ENCODE data around the gene HOXC6.

HOXC6 gene

DNA sequence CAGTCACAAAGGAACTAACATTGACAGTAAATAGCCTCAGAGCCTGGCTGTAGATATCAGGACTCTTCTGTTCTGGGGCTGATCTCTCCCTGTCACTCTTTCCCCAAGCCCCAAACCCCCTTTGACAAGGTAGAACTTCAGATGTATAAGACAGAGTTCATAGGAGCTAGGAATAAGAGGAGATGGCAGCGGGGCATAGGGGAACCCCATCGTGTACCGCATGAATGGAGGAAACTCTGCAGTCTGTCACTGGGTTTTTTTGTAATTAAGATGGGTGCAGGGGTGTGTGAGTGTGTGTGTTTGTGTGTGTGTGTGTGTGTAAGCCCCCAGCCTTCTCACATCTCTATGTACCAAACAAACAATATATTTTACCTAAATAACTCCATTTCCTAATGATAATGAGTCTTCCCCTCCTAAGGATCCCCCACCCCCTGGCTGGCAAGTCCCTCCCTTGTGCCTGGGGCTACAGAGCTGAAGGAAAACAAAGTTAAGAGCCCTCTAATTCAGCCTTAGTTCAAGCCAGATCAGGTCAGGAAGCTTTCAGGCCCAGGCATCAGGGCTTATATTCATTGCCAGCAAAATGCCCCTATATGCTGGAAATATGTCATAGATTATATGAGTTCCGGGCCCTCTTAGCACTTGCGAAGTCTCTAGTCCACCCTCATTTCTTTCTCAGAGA lies 16.3 kb downstream of the HOXC6 start:
- FAIRE-seq: no peak

DNA sequence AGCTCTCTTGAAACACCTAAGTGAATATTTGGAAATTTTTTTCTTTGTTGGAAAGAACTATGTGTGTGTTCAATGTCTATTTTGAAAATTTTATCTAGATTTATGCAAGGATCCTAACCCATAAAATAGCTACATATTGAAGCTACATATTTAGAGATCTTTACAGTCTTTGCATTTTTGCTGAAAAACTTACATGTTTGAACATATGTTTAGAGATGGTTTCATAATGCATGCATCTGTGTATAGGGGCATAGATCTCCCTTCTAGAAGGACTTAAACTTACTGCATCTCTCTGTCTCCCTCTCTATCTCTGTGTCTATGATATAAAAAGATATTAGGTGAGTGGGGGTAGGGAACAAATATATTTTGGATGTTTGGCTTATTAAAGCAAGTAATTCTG lies 17.2 kb downstream of the HOXC6 start:
- no peak for FAIRE-seq

DNA sequence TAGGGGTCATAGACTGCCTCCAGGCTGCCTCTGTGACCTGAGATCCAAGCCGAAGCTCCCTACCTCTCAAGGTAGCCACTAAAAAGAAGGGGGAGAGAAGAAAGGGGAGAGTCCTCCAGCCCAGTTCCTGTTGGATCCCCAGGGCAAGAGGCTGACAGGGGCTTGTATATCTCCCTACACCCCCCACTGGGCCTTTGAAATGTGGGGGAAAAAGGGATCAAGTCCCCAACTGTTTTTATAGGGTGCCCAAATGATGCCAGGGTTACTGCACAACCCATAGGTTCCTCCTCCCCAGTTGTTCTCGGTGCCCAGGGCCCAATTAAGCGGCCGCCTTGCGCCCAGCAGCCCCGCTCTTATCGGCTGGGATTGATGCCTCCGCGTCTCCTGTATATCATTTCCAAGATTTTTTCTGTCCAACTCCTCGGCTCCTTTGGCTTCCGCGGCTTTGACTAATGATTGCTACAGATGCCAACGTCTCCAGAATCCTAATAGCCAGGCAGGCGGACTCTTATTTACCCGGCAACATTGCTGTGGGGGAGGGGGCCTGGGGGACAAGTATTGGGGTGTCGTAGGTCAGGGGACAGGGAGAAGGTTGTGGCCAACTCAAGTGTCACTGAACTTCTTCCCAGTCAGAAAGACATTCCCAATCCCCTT lies 17.8 kb downstream of the HOXC6 start:
- no peak for FAIRE-seq

DNA sequence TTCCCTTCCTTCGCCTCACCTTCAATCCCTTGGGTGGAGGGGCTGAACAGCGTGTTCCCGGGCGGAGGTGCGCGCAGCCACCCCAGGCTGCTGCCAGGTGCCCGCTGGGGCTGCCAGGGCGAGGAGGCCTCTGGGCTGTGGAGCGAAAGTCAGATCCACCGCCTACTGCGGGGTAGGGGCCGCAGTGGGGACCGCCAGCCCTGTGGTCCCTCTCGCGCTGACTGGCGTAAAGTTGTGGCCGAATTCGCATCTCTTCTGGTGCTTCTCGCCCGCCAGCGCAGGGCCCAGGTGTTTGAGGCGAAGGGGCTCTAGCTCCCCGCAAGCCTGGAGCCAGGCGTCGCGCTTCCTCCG lies 18.5 kb downstream of the HOXC6 start:
- FAIRE-seq: no peak

DNA sequence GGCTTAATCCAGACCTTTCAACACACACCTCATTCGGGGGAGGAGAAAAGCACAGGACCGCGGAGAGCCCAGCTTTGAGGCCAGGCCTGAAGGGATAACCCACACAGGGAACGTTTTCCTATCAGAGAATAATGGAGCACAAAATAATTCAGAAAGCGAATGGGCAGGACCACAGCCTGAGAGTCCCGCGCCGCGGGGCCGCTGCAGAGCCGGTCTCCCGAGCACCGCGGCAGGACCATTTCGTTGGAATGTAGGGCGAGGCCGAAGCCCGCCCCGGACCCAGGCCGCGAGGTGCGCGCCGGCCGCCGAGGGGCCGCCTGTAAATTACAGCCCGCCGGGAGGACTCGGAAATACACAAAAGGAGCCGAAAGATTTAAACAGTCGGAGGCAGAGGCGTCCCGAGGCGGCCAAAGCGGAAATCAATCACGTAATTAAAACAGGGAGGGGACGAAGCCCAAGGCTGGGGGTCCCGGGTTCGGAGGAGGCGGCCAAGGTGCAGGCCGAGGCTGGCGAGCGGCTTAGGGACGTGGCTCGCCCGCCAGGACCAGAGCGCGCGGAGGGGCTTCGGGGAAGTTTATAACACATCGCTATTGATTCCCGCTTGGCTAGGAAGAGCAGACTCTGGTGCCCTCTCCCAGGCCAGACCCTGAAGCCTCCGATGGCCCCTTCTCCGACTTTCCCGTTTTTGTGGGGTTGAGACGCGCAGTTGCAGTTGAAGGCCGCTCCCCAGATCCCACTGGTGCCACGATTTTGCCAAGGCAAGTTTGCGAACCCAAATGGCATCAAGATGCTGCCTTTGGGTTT lies 19.1 kb downstream of the HOXC6 start:
- FAIRE-seq: no peak

DNA sequence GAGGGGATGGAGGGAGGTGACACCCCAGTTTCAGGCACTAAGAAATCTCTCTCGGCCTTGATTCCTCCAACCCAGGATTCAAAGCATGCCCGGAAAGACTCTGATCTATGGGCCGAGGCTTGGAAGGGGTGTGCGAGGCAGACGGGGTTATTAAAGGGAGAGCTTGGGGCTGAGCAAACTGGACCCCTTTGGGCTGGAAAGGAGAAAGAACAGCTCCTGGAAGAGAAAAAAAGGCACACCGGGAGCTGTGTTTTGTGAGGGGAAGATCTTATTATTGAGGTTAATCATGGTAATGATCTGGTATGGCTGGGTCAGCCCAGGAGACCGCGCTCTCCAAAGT lies 19.7 kb downstream of the HOXC6 start:
- FAIRE-seq: no peak

DNA sequence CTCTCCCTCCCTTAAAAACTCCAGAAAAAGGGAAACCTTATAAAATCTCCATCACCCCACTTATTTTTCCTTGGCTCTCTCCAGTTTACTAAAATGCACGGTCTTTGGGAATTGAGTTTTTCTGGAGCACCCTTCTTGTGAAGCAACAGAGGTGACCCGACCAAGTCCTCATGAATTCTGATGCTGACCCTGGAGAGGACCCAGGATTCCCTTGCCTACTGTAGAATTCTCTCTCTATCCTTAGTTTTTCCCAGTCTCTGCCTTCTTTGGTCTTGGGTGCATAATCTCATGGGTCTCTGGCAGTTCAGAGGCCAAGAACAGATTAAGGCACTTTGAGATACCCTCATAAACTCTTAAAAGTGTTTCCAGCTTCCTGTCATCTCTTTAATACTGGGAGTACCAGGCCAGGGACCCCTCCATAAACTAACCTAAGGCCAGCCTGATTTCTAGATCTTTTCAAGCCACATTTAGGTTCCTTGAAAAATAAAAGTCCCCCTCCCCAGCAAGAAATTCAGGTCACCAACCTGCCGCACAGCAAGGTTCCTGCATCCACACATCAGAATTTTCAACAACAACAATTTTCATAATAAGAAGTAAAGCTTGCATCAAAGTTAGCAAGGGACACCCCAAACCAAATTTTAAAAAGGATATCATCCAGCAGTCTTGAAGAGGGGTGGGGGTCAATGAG lies 20.3 kb downstream of the HOXC6 start:
- FAIRE-seq: no peak

DNA sequence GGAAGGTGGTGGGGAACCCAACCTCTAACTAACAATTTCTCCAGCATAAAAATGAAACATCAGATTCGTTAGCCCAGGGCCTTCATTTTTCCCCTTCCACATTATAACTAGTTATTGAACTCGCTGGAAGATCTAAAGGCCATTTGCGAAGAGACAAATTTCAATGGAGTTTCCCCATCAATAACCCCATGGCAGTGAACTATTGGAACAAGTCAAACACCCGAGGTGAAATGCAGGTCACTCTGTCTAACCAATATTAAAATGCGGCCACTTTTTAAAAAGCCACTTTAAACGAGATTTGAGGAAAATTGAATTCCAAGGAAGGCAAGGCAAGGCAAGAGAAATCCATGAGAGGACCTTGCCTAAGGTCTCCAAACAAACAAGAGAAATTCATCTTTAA lies 20.9 kb downstream of the HOXC6 start:
- FAIRE-seq: no peak

DNA sequence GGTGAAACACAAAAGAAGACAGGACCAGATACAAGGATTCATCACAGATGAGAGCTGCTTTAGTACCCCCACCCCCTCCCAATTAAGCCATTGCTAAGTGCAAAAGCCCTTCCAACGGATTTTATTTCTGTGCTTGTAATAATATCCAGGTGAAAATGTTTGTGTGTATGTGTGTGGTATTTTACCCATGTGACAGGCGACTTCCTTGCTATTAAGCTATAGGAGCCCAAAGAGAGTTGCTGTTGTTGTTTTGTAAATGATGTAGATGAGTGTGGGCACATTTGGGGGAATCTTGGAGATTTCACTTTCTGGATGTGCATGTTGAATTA lies 22.2 kb downstream of the HOXC6 start:
- no peak for FAIRE-seq

DNA sequence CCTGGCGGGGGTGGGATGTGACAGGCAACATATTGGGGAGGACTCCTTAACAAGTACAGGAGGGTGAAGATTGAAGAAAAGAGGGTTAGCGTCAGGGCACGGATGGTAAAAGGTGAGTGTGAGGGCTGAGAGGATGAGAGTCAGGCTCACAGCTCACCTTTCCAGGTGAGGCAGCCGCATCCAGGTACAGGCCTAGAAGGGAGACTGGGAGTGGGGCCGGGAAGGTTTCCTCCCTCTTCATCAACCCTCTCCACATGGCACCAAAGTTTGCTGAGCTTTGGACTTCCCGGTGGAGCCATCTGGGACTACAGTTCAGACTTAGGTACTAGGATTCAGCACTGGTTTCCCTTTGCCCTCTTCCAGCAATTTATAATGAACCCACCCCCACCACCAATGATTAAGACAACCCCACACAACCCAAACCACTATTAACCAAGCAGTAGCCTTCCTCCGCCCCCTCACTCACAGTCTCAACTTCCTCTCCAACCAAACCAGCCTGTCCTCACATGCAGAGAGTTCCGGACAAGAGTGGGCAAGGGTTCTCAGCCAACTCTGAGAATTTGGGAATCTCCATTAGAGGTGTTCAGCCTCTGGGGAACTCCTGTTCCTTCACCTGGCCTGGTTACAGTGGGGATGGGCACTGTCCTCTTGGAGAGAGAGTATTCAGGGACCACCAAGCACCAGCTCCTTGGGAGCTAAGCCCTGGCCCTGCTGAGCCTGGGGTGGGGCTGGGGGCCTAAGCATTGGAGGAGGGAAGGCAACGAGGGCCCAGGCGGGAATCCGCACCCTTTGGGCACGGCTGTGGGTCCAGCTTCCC lies 23.0 kb downstream of the HOXC6 start:
- no peak for FAIRE-seq

DNA sequence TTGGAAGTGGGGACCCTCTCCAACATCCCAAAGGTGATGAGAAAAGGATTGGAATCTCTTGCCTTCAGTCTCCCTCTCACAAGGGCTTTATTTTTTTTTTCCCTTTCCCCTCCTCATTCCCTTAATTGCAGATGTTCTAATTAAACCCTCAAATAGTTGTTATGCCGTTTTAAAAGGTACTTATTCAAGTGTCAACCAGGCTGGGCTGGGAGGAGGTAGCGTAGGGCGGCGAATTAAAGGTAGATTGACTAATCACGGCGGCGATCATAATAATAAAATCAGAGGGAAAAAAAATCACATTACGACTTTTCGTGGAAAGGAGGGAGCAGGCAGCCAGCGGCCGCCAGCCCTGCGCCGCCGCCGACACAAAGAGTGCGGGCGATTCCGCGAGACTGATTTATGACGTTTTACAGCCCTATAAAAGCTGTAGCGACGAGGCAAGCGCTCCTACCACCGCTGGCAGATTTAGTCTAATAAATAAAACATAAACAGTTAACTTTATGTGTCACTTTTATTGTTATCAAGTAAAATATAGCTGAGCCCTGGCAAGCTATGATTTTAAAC lies 23.7 kb downstream of the HOXC6 start:
- no peak for FAIRE-seq

DNA sequence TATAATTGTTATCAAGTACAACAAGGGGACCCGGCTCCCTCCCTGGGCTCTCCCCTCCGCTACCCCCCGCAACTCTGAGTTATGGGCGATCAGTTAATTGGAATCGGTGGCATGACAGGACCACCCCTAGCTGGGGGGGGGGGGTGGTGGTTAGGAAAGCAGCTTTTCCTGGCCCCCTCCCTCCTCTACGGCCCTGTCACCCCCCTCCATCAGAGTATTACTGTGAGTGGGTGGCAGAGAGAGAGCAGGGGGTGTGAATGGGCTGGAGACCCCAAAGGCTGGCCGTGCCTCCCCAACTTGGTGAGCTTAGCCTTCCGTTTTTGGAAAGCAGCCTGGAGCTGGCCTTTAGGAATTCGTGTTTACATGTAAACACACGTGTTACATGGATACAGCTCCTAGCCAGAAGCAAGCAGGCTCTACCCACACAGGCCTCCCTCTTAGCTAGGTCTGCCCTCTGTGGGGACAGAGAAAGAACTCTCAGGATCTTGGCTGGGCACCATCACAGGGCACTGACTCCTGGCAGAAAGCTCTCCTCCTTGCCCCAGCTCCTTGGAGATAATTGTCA lies 24.3 kb downstream of the HOXC6 start:
- no peak for FAIRE-seq

DNA sequence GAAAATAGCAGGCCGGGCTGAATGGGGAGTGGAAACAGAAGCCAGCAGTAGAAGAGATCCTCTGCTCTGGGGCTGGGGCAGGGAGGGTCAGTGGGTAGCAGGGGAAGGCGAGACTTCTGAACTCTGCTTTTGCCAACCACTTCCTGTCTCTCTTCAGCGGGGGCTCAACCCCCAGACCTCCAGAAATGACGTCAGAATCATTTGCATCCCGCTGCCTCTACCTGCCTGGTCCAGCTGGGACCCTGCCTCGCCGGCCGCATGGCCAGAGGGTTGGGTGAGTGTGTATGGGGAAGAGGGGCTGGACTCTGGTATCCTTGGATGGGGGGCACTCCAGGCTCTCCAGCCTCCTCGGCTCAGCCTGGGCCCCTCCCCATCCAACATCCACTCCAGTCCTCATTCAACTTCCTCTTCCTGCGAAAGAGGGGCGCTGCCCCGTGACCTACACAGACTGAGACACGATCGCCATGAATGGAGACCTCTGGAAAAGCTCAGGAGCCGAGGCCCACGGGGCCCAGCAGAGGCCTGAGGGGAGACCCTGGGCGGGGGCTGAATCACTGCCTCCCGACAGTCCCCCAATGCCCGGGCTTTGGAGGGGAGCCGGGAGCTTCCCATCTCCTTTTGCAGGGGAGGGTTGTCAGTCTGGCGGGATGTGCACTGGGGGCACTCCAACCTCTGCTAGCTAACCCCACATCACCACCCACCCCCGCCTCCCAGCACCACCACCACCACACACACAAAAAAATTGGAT lies 24.9 kb downstream of the HOXC6 start:
- no peak for FAIRE-seq

DNA sequence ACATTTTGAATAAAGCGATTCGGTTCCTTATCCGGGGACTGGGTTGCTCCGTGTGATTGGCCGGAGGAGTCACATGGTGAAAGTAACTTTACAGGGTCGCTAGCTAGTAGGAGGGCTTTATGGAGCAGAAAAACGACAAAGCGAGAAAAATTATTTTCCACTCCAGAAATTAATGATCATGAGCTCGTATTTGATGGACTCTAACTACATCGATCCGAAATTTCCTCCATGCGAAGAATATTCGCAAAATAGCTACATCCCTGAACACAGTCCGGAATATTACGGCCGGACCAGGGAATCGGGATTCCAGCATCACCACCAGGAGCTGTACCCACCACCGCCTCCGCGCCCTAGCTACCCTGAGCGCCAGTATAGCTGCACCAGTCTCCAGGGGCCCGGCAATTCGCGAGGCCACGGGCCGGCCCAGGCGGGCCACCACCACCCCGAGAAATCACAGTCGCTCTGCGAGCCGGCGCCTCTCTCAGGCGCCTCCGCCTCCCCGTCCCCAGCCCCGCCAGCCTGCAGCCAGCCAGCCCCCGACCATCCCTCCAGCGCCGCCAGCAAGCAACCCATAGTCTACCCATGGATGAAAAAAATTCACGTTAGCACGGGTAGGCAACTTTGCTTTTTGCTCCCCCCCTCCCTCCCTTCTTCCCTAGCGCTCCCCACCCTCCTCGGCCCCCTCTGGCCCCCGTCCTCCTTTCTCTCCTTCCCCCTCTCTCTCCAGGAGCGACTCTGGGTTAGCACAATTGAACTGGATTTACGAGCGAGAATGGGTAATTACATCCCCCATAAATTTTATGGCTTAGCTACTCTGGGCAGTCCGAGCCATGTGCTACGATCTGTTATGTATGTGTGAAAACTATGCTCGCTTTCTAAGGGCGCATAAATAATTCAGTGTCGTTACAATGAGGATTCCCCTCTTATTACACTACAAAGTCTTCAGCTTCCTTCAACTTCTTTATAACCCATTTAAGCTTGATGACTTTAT lies 25.8 kb downstream of the HOXC6 start, which contains the start of gene HOXC4:
Gene HOXC4 (plus strand): TSS at position 85 of the 991 bp plus-strand sequence. CDS start 88 bp downstream, at position 173.
- peak; percentile 80 for FAIRE-seq

DNA sequence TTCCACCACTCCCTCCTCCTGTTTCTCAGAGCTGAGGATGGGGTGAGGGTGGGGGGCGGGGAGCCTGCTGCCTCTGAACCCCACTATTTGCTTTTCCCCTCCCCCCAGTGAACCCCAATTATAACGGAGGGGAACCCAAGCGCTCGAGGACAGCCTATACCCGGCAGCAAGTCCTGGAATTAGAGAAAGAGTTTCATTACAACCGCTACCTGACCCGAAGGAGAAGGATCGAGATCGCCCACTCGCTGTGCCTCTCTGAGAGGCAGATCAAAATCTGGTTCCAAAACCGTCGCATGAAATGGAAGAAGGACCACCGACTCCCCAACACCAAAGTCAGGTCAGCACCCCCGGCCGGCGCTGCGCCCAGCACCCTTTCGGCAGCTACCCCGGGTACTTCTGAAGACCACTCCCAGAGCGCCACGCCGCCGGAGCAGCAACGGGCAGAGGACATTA lies 26.5 kb downstream of the HOXC6 start:
- no peak for FAIRE-seq

DNA sequence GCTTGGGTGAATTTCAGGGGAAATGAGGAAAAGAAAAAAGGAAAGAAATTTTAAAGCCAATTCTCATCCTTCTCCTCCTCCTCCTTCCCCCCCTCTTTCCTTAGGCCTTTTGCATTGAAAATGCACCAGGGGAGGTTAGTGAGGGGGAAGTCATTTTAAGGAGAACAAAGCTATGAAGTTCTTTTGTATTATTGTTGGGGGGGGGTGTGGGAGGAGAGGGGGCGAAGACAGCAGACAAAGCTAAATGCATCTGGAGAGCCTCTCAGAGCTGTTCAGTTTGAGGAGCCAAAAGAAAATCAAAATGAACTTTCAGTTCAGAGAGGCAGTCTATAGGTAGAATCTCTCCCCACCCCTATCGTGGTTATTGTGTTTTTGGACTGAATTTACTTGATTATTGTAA lies 27.3 kb downstream of the HOXC6 start:
- no peak for FAIRE-seq

DNA sequence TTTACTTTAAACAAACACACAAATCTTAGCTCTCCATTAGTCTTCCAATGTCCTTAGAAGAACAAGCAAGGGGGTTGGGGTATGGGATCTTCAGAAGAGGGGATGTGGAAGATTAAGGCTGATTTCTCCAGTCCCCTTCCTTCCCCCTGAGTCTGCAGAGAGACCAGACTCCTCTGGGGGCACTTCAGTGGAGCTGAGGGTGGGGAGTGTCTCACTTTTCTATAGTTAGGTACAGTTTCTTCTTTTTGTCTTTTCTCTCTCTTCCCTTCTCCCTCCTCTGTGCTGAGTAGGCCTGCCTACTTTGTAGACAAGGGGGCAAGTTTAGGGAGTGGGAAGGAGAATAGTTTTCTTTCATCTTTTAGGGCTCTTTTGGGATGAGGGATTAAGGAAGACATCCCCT lies 27.9 kb downstream of the HOXC6 start:
- FAIRE-seq: no peak

DNA sequence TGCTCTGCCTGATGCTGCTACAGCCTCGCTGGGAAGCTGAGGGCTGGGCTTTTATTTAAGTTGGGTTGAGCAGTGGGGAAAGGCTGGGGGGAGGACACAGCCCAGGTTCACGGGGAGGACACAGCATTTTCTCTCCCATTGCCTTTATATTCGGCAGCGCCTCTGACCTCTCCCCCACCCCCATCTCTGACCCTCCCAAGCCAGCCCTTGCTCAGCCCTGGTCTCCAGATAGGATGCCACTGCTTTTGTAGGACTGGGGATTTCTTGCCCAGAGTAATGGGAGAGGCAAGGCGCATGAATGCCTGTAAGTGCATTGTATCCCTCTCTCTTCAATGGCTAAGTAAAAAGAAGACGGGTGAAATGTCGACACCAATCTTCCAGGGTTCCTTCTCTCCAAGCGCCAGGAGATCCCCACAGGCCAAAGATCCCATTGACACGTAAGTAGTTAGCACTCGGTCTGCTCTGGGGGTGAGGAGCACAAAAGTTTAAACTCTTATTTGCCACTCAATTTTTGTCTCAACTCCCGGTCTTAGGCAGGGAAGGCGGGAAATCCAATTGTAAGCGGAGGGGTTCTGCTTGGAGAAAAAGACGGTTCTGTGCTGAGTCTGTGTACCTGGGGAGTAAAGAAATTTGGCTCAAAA lies 30.0 kb downstream of the HOXC6 start:
- FAIRE-seq: no peak

DNA sequence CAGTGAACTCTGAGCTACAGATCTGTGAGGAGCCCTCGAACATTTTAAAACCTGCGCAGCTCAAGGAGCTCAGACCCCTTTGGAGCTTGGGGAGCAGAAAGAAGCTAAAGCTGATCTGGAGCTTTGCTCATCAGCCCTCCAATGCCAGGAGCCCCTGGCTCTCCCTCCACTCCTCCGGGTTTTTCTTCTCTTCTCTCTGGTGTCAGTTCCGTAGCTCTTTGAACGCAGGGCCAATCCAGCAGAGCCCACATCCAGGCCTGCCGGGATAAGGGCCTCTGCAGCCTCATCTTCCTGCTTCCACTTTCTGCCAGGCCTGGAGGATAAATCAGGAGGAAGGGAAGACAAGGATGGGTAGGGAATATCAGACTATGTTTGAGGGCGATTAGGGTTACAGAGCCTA lies 31.4 kb downstream of the HOXC6 start:
- FAIRE-seq: no peak
